OCI-LY7 (cell line): Measurements from ENCODE around the gene CREB1. TPM values are rescaled to one million over a fixed set of nuclear protein-coding genes. Genes with fewer than 3 reads are reported as not detected.

ENCODE experiments used
- total RNA-seq, 2 experiments: library from RNA; depleted of rRNA in 1 of 2; stranded (reverse); fragments of >200 nt in 1 of 2; shearing (Covaris generic) in 1 of 2; gene quantifications; 2 replicates each; pipeline ENCODE4 v1.2.3, GENCODE V29; 2014 to 2022

Gene CREB1
- total RNA-seq, 2 experiments from 2014 or later, result 54.3 to 84.9 TPM

Other genes with a start within 250 kb of the CREB1 start
- gene METTL21A, start 95.4 kb downstream of the CREB1 start, total RNA-seq (2014; rRNA removed; shearing (Covaris generic)), result 55.2 and 61.1 TPM in 2 replicates
- gene METTL21A, start 95.4 kb downstream of the CREB1 start, total RNA-seq (2022), result 58.9 and 71.4 TPM in 2 replicates
- 4.2 and 8.0 TPM in 2 replicates for gene CCNYL1, start 181.7 kb downstream of the CREB1 start, total RNA-seq (2014; rRNA removed; shearing (Covaris generic))
- gene CCNYL1, start 181.7 kb downstream of the CREB1 start, total RNA-seq (2022), result 22.5 and 24.2 TPM in 2 replicates
- gene FZD5, start 239.9 kb downstream of the CREB1 start, total RNA-seq (2014; rRNA removed; shearing (Covaris generic)), result 1.1 and 1.2 TPM in 2 replicates
- 2.4 and 2.5 TPM in 2 replicates for gene FZD5, start 239.9 kb downstream of the CREB1 start, total RNA-seq (2022)